GM21717 (cell line): ENCODE measurements around the gene ZBTB40.

ENCODE experiments used
- ATAC-seq: cut with Tn5 transposase; IDR thresholded peaks from one replicate; pipeline ENCODE4 v1.9.1; 2021; ENCODE audit warnings: mild to moderate bottlenecking, moderate library complexity; ENCODE audit not compliant: unreplicated experiment

ZBTB40 gene

GRCh38 chr1:22498463-22498862 is 46.8 kb downstream of the ZBTB40 start:
- no peak for ATAC-seq

- ATAC-seq = no peak
Measured at GRCh38 chr1:22500058-22500457, 48.4 kb downstream of the ZBTB40 start.

- no peak for ATAC-seq
Measured at GRCh38 chr1:22500471-22500870, 48.8 kb downstream of the ZBTB40 start.

- no peak for ATAC-seq
Measured at GRCh38 chr1:22502202-22502601, 50.6 kb downstream of the ZBTB40 start.

GRCh38 chr1:22503721-22504410 is 52.2 kb downstream of the ZBTB40 start:
- no peak for ATAC-seq

DNA sequence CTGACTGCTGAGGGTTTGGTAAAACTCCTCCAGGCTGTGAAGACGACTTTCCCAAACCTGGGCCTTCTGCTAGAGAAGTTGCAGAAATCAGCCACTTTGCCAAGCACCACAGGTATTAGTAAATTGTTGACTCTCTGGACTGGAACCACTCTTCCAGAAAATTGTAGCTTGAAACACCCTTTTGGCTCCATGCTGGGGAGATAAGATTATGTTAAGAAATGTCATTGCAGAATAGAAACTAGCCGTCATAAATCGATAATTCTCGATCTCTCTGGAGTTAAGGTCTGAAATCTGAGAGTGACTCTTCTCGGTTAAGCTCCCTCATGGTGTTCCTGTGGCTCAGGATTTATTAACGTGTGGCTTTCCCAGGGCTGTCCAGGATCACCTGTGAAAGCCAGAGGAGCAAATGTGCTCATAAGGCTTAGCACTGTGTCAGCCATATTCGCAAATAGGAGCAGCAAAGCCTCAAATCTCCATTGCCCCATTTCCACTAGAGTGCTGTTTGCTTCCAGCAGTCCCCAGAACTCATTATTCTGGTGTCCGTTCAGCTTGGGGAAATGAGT is 54.6 kb downstream of the ZBTB40 start:
- no peak for ATAC-seq

DNA sequence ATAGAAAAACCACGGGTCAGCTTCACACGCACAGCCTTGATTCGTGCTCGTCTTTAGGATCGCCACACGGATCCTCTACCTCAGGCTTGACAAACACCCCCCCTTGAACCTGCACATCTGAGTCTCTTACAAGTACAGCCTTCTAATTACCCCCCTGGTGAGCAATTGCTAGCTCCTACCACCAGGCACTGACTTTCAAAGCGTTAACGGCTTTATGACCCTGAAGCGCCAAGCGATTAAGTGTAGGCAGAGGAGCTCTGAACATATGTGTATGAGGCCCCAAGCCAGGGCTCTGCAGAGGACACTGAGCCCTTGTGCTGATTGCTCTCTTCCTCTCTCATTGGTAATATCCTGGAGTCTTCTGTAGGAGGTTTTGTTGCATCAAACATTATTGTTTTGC is 55.9 kb downstream of the ZBTB40 start:
- no peak for ATAC-seq

GRCh38 chr1:22508329-22508728 is 56.7 kb downstream of the ZBTB40 start:
- ATAC-seq = no peak

DNA sequence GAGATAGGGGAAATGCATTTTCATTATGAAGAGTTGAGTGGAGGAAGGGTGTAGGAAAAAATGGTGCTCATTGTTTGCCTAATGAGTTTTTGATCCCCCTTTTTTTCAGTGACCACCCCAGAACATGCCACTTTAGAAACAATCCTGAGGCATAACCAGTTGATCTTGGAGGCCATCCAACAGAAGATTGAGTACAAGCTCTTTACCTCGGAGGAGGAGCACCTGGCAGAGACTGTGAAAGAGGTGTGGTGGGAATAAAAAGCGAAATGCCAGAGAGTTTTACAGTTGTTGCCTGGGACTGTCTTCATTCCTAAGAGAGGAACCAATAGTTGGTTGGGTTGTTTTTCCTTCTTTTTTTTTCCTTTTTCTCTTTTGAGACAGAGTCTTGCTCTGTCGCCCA is 57.3 kb downstream of the ZBTB40 start:
- ATAC-seq = no peak

DNA sequence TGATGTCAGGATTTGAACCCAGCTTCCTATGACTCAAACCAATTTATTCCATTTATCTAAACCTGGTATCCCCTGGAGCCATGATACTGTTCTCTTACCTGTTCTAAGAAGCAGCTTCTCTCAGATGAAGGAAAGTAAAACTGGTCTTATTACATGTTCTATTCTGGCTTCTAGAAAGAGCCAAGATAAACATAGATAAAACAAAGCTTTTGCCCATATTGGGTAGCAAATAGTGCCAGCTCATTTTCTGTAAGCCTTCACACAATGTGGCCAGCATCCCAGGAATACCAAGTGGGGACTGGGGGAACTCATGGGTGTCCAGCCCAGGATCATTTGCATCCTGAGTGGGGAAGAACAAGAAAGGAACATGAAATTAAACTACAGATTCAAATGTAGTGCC is 58.2 kb downstream of the ZBTB40 start:
- ATAC-seq = no peak

DNA sequence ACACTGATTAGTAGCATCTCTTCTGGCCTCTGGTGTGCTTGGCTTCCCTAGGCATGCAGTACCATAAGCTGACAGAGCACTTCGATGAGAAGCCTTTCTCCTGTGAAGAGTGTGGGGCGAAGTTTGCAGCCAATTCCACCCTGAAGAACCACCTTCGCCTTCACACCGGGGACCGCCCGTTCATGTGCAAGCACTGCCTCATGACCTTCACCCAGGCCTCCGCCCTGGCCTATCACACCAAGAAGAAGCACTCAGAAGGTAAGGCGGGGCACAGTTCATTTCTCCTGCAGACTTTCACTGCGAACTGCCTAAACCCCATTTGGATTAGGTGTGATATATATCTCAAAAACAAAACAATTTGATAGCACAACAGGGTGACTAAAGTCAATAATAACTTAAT is 61.2 kb downstream of the ZBTB40 start:
- no peak for ATAC-seq

DNA sequence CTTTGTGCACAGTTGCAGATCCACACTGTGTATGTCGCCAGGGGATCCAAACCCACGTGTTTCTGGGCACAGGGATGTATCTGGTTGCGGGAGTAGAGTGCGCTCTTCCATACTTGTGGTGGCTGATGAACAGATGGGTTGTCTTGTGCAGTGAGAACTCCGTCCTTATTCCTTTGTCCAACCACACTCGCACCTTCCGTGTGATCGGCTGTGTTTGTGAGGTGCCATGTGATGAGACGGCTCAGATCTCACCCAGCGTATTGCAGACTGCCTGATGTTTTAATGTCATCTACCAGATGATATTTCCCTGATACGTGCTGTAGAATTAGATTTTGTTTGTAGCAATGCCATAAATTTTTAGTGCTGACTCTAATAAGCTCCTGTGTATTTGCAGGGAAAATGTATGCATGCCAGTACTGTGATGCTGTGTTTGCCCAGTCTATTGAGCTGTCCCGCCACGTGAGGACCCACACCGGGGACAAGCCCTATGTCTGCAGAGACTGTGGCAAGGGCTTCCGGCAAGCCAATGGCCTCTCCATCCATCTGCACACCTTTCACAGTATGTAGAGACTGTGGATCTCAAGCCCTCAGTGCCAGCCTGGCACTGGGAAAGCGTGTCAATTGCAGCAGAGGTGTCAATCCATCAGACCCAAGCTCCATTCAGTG is 65.4 kb downstream of the ZBTB40 start:
- no peak for ATAC-seq

- ATAC-seq = no peak
Measured at GRCh38 chr1:22517956-22518355, 66.3 kb downstream of the ZBTB40 start.

DNA sequence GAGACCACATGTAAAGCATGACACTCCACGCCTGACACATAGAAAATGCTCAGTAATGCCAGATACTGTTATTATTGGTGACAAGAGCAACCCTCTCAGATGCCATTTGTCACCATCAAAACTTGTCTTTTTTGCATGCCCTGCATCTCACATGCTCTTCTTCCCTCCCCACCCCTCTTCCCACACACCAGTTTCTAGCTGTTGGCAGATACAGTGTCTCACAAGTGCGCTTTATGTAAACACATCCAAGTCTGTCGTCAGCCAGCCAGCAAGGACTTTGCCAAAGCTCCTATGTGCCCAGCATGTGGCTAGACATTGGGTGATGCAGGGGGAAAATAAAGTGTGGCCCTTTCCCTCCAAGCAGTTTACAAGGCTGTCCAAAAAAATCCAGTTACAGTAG is 66.7 kb downstream of the ZBTB40 start:
- ATAC-seq = no peak

- ATAC-seq = no peak
Measured at GRCh38 chr1:22520871-22521270, 69.2 kb downstream of the ZBTB40 start.

- ATAC-seq = no peak
Measured at GRCh38 chr1:22521692-22522091, 70.0 kb downstream of the ZBTB40 start.

DNA sequence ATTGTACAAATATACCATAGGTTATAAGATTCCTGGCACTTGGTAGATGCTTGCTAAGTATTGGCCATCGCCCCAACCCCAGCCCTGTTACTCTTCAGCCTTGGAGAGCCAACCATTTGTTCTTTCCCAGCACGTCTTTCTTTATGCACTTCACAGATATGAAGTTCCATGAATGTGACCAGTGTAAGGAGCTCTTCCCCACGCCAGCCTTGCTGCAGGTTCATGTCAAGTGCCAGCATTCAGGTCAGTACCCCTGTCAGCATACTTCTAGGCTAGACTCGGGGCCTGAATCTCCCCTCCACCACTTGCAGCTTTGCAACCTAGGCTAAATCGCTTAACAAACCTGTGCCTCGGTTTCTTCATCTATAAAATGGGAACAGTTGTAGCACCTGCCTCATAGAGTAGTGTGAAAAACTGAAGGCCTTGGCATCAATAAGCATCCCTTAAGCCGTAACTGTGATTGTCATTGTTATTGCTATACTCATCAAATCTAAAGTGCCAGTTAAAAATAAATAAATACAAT is 70.6 kb downstream of the ZBTB40 start:
- ATAC-seq = no peak

- ATAC-seq = no peak
Measured at GRCh38 chr1:22524481-22524880, 72.8 kb downstream of the ZBTB40 start.

GRCh38 chr1:22525211-22525610 is 73.6 kb downstream of the ZBTB40 start:
- ATAC-seq = no peak

GRCh38 chr1:22525646-22526045 is 74.0 kb downstream of the ZBTB40 start:
- no peak for ATAC-seq

- no peak for ATAC-seq
Measured at GRCh38 chr1:22526098-22526497, 74.4 kb downstream of the ZBTB40 start.

DNA sequence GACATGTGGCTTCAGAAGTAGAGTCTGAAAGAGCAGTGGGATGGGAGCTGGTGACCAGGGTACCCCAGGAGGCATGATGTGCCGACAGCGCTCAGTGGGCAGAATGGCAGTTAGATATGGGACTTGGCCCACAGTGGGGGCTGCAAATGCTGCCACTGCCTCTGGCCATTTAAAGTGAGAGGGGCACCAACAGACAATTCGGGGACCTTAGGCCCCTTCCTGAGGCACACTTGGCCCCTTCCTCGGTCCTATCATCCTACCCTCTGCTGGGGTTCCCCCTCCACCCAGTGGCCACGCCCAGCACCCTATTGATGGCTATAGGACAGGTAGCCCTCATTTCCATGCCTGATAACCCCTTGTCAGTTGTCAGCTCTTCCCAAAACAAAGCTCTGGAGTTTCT is 75.0 kb downstream of the ZBTB40 start:
- ATAC-seq = no peak
